GM19099 (cell line): ENCODE measurements around the gene MAP1LC3B2.

Experiments
- POLR2A ChIP-seq: IDR thresholded peaks from 3 replicates; pipeline ENCODE4 v1.6.1; 2011; ENCODE audit warnings: low read depth; ENCODE audit not compliant: insufficient read length; ENCODE audit errors: extremely low read depth

MAP1LC3B2 gene

GRCh38 chr12:116533343-116534251 lies 25.6 kb upstream of the MAP1LC3B2 start:
- peak; percentile 38 for TF ChIP-seq POLR2A

GRCh38 chr12:116534311-116535121 lies 24.7 kb upstream of the MAP1LC3B2 start:
- TF ChIP-seq POLR2A = no peak

GRCh38 chr12:116535241-116535640 lies 23.9 kb upstream of the MAP1LC3B2 start:
- TF ChIP-seq POLR2A = no peak

GRCh38 chr12:116537101-116537904 lies 21.9 kb upstream of the MAP1LC3B2 start:
- TF ChIP-seq POLR2A = no peak

GRCh38 chr12:116538076-116538591 lies 21.0 kb upstream of the MAP1LC3B2 start:
- TF ChIP-seq POLR2A = no peak

- no peak for TF ChIP-seq POLR2A
These were observed 20.4 kb upstream of the MAP1LC3B2 start for GRCh38 chr12:116538682-116539305.

GRCh38 chr12:116539361-116539771 lies 19.8 kb upstream of the MAP1LC3B2 start:
- TF ChIP-seq POLR2A = no peak

- no peak for TF ChIP-seq POLR2A
These were observed 19.2 kb upstream of the MAP1LC3B2 start for GRCh38 chr12:116539905-116540482.

GRCh38 chr12:116540622-116541152 lies 18.5 kb upstream of the MAP1LC3B2 start:
- TF ChIP-seq POLR2A = no peak

- no peak for TF ChIP-seq POLR2A
These were observed 17.4 kb upstream of the MAP1LC3B2 start for GRCh38 chr12:116541547-116542344.

GRCh38 chr12:116542345-116542956 lies 16.7 kb upstream of the MAP1LC3B2 start:
- TF ChIP-seq POLR2A = no peak

GRCh38 chr12:116544656-116545055 lies 14.5 kb upstream of the MAP1LC3B2 start:
- TF ChIP-seq POLR2A = no peak
